ENCODE data around the gene SLC12A8.

SLC12A8 gene

GRCh38 chr3:125212509-125213363 lies at the start of gene SLC12A8:
TSS of gene SLC12A8 (minus strand) at chr3:125212748. CDS start at chr3:125211349, 1,399 bp downstream.
- DNase-seq (ENCODE audit: low spot score), result peak; percentile 49

- DNase-seq (ENCODE audit: low spot score), result no peak
These were observed 49.6 kb upstream of the SLC12A8 start for GRCh38 chr3:125262161-125262560.

- no peak for DNase-seq (ENCODE audit: low spot score)
These were observed 48.5 kb upstream of the SLC12A8 start for GRCh38 chr3:125261031-125261430.

GRCh38 chr3:125260158-125260557 lies 47.6 kb upstream of the SLC12A8 start:
- DNase-seq (ENCODE audit: low spot score), result no peak

- DNase-seq (ENCODE audit: low spot score), result no peak
These were observed 45.0 kb upstream of the SLC12A8 start for GRCh38 chr3:125257536-125257935.

- DNase-seq (ENCODE audit: low spot score), result no peak
These were observed 44.1 kb upstream of the SLC12A8 start for GRCh38 chr3:125256675-125257074.

- DNase-seq (ENCODE audit: low spot score), result no peak
These were observed 38.4 kb upstream of the SLC12A8 start for GRCh38 chr3:125250973-125251372.

- no peak for DNase-seq (ENCODE audit: low spot score)
These were observed 33.7 kb upstream of the SLC12A8 start for GRCh38 chr3:125246237-125246636.

GRCh38 chr3:125245521-125245920 lies 33.0 kb upstream of the SLC12A8 start:
- DNase-seq (ENCODE audit: low spot score), result no peak

GRCh38 chr3:125240496-125240895 lies 27.9 kb upstream of the SLC12A8 start:
- no peak for DNase-seq (ENCODE audit: low spot score)

- no peak for DNase-seq (ENCODE audit: low spot score)
These were observed 26.7 kb upstream of the SLC12A8 start for GRCh38 chr3:125239266-125239665.

GRCh38 chr3:125238759-125239158 lies 26.2 kb upstream of the SLC12A8 start:
- no peak for DNase-seq (ENCODE audit: low spot score)

- DNase-seq (ENCODE audit: low spot score), result no peak
These were observed 23.9 kb upstream of the SLC12A8 start for GRCh38 chr3:125236331-125236903.

- DNase-seq (ENCODE audit: low spot score), result no peak
These were observed 22.3 kb upstream of the SLC12A8 start for GRCh38 chr3:125234831-125235230.

GRCh38 chr3:125232401-125232800 lies 19.9 kb upstream of the SLC12A8 start:
- DNase-seq (ENCODE audit: low spot score), result no peak

- peak; percentile 68 for DNase-seq (ENCODE audit: low spot score)
These were observed 19.3 kb upstream of the SLC12A8 start for GRCh38 chr3:125231895-125232294.

- DNase-seq (ENCODE audit: low spot score), result no peak
These were observed 17.2 kb upstream of the SLC12A8 start for GRCh38 chr3:125229707-125230106.

GRCh38 chr3:125229168-125229567 lies 16.6 kb upstream of the SLC12A8 start:
- DNase-seq (ENCODE audit: low spot score), result no peak

GRCh38 chr3:125221831-125222230 lies 9.3 kb upstream of the SLC12A8 start:
- no peak for DNase-seq (ENCODE audit: low spot score)

- no peak for DNase-seq (ENCODE audit: low spot score)
These were observed 8.3 kb upstream of the SLC12A8 start for GRCh38 chr3:125220727-125221429.

GRCh38 chr3:125220183-125220582 lies 7.6 kb upstream of the SLC12A8 start:
- no peak for DNase-seq (ENCODE audit: low spot score)

- DNase-seq (ENCODE audit: low spot score), result no peak
These were observed 6.7 kb upstream of the SLC12A8 start for GRCh38 chr3:125219261-125219701.

GRCh38 chr3:125214738-125215137 lies 2.2 kb upstream of the SLC12A8 start:
- DNase-seq (ENCODE audit: low spot score), result peak; percentile 96

All from RKO (cell line).